Stomach smooth muscle (tissue), 2 donors: ENCODE results near the gene HPS5.

Source experiments
- H3K27ac ChIP-seq: one replicate; pipeline ENCODE4 v1.7.0; 2013; ENCODE audit warnings: mild to moderate bottlenecking, low read length, inconsistent platforms
- H3K27me3 ChIP-seq, 2 donors: one replicate each; pipeline ENCODE4 v1.7.0; 2013; ENCODE audit warnings: low read length in 2 of 2; ENCODE audit not compliant: insufficient read depth in 2 of 2, control insufficient read depth in 1 of 2
- H3K36me3 ChIP-seq, 2 donors: one replicate each; pipeline ENCODE4 v1.7.0; 2013; ENCODE audit warnings: low read length in 2 of 2; ENCODE audit not compliant: control insufficient read depth in 2 of 2, insufficient read depth in 2 of 2
- H3K4me1 ChIP-seq: one replicate; pipeline ENCODE4 v1.7.0; 2013; ENCODE audit warnings: low read length; ENCODE audit not compliant: control insufficient read depth, insufficient read depth
- H3K4me3 ChIP-seq, 2 donors: one replicate each; pipeline ENCODE4 v1.7.0; 2013; ENCODE audit warnings: low read length in 2 of 2
- H3K9ac ChIP-seq, 2 donors: one replicate each; pipeline ENCODE4 v1.7.0; 2013; ENCODE audit warnings: low read length in 2 of 2, mild to moderate bottlenecking in 1 of 2
- H3K9me3 ChIP-seq, 2 donors: one replicate each; pipeline ENCODE4 v1.7.0; 2013; ENCODE audit warnings: low read length in 2 of 2; ENCODE audit not compliant: control insufficient read depth in 2 of 2
- donor health status: healthy.
- donor health status: Pancreatic carcinoma.

HPS5 gene

DNA sequence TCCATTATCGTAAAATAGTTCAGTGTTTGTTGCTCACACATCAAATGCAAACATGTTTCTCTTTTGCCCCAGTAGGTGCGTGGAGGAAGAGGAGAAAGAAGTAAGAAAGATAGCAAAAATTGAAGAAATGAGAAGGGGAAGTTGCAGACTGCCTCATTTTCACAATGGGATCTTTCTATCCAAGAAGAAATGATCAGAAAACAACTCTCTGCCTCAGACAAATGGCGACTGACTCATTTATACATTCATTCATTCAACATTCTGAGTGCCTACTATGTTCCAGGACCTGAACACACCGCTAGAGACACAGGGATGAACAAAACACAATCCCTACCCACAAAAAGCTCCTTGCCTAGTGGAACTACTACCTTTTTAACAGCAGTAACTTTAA, 367 bp downstream of the HPS5 start:
- peak overlapping the region; percentile 89 to 96 for H3K9ac ChIP-seq
- peak overlapping the region; percentile 95 for H3K27ac ChIP-seq
- H3K27me3 ChIP-seq: no peaks in the 10 kb centered on the region
- peaks cover 19% of the 10 kb centered on the region for H3K4me1 ChIP-seq
- no peaks in the 10 kb centered on the region for H3K36me3 ChIP-seq
- no peaks in the 10 kb centered on the region for H3K9me3 ChIP-seq
- peak overlapping the region; percentile 84 to 93 for H3K4me3 ChIP-seq

DNA sequence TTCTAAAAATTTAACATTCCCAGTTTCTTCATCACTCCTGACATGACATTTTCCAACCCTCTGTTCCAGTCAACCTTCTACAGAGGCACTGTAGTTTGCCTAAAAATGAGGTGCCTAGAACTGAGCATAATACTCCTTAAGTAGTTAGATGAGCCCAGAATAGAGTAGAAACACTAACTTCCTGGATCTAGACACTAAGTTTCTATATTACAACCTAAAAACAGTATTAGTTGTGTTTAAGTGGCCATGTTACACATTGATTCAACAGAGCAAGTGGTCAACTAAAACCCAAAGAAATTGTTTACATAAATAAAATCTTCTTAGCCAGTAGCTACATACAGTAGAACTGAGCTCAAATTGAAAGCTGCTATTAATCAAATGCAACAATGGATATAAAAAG, 1.3 kb downstream of the HPS5 start:
- Histone ChIP-seq H3K4me1 (peaks cover 19% of the 10 kb centered on the region), H3K9ac (no peak overlapping the region), H3K27me3 (no peaks in the 10 kb centered on the region), H3K27ac (no peak overlapping the region), H3K36me3 (peaks cover 0 to 3% of the 10 kb centered on the region in 2 donors), H3K9me3 (no peaks in the 10 kb centered on the region), H3K4me3 (no peak overlapping the region)

DNA sequence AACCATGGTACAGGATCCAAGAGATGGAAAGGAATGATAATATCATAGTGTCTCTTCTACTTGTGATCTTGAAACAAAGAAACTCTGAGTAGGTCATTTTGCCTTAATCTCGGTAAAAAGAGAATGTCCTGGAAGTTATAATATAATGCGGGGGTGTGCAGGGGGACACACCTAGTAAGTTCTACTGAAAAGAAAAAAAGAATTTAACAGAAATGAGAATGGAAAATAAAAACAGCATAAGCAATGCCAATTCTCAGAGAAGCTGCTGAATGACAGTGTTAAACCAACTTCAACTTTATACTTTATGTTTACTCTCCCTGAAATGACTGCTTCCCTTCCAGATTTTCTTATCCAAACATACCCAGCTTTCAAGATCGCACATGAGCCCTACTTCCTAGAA, 2.0 kb downstream of the HPS5 start:
- Histone ChIP-seq H3K36me3 (peaks cover 0 to 3% of the 10 kb centered on the region in 2 donors), H3K9ac (no peak overlapping the region), H3K4me3 (no peak overlapping the region), H3K27me3 (no peaks in the 10 kb centered on the region), H3K27ac (no peak overlapping the region), H3K4me1 (peaks cover 19% of the 10 kb centered on the region), H3K9me3 (no peaks in the 10 kb centered on the region)

- H3K36me3 ChIP-seq: peaks cover 0 to 3% of the 10 kb centered on the region in 2 donors
- no peaks in the 10 kb centered on the region for H3K9me3 ChIP-seq
- H3K9ac ChIP-seq: no peak overlapping the region
- H3K4me3 ChIP-seq: no peak overlapping the region
- H3K4me1 ChIP-seq: peaks cover 2% of the 10 kb centered on the region
- H3K27ac ChIP-seq: no peak overlapping the region
- no peaks in the 10 kb centered on the region for H3K27me3 ChIP-seq
Measured at GRCh38 chr11:18317551-18317950, 4.4 kb downstream of the HPS5 start.

- Histone ChIP-seq H3K4me3 (no peak overlapping the region), H3K36me3 (peaks cover 0 to 3% of the 10 kb centered on the region in 2 donors), H3K9ac (no peak overlapping the region), H3K4me1 (no peaks in the 10 kb centered on the region), H3K9me3 (no peaks in the 10 kb centered on the region), H3K27ac (no peak overlapping the region), H3K27me3 (no peaks in the 10 kb centered on the region)
Measured at GRCh38 chr11:18315893-18316292, 6.0 kb downstream of the HPS5 start.

DNA sequence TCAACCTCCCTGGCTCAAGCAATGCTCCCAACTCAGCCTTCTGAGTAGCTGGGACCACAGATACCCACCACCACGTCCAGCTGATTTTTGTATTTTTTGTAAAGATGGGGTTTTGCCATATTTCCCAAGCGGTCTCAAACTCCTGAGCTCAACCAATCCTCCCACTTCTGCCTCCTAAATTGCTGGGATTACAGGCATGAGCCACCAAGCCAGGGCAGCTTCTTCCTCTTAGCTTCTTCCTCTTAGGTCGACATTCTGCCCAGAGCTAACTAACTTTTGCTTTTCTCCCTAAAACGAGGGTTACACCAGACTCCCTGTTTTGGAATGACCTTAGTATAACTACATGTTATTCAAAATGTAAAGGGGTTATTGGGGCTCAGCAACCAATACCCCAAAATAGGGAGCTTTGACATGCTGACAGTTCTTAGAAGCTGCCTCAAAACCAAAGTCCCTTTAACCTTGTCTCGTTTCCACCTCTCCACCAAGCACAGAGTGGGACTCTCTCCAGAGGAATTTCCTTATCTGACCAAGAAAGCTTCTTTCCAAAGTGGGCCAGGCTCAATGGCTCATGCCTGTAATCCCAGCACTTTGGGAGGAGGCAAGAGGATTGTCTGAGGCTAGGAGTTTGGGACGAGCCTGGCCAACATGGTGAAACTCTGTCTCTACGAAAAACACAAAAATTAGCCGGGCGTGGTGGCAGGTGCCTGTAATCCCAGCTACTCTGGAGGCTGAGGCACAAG, 7.0 kb downstream of the HPS5 start:
- no peak overlapping the region for H3K4me3 ChIP-seq
- H3K27me3 ChIP-seq: no peaks in the 10 kb centered on the region
- no peaks in the 10 kb centered on the region for H3K9me3 ChIP-seq
- no peak overlapping the region for H3K27ac ChIP-seq
- H3K9ac ChIP-seq: peak overlapping the region in 1 of 2 donors; percentile 6
- peaks cover 4 to 5% of the 10 kb centered on the region in 2 donors for H3K36me3 ChIP-seq
- H3K4me1 ChIP-seq: no peaks in the 10 kb centered on the region

DNA sequence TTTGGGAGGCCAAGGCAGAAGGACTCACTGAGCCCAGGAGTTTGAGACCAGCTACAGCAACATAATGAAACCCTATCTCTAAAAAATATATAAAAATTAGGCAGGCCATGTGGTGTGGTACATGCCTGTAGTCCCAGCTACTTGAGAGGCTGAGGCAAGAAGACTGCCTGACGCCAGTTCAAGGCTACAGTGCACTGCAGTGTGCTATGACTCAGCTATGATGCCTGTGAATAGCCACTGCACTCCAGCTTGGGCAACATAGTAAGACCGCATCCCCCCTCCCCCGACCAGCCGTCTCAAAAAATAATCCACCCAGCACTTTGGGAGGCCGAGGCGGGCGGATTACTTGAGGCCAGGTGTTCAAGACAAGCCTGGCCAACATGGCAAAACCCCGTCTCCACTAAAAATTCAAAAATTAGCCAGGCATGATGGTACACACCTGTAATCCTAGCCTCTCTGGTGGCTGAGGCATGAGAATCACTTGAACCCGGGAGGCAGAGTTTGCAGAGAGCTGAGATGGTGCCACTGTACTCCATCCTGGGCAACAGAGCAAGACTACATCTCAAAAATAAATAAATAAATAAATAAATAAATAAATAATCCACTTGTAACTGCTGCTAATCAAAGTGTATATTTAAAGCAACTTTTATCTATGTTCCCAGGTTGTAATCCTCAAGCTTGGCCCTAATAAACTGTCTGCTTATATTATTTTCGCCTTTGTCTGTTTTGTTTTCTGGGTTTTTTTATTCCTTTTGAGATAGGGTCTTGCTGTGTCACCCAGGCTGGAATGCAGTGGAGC, 7.8 kb downstream of the HPS5 start:
- Histone ChIP-seq H3K9me3 (no peaks in the 10 kb centered on the region), H3K36me3 (peaks cover 9 to 10% of the 10 kb centered on the region in 2 donors), H3K4me1 (no peaks in the 10 kb centered on the region), H3K9ac (no peak overlapping the region), H3K4me3 (no peak overlapping the region), H3K27ac (no peak overlapping the region), H3K27me3 (no peaks in the 10 kb centered on the region)

DNA sequence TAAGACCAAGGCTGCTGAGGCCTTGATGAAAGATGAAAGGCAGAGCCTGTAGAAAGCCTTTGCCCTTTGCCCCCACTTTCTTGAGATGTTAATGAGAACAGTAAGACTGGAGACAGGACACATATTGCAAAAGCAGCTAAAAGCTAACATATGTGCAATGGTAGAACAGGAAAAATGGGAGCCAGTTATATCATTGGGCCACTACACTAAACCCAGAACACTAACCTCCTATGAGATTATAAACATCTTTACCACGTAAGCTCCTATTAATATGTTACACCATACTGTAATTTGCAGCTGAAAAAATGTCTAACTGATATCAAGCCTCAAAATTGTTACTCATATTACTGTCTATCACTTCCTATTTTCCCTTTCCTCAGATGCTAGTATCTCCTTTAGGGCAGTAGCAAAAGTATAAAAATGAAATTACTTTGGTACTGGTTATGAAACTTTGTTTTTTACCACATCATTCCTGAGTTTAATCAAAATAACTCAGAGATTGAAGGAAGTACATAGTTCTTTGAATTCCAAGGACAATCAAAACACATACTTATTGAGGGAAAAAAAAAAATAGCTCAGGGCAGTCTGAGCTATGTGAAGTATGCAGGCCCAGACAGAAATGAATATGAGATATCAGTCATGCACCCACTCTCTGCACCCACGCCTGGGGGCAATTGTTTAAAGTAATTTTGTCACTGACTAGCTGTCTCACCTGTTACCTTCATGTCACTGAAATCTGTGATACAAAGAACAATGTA, 9.1 kb downstream of the HPS5 start:
- Histone ChIP-seq H3K4me3 (no peak overlapping the region), H3K27ac (no peak overlapping the region), H3K9me3 (no peaks in the 10 kb centered on the region), H3K4me1 (no peaks in the 10 kb centered on the region), H3K9ac (no peak overlapping the region), H3K36me3 (peaks cover 13% of the 10 kb centered on the region in 2 donors), H3K27me3 (no peaks in the 10 kb centered on the region)

DNA sequence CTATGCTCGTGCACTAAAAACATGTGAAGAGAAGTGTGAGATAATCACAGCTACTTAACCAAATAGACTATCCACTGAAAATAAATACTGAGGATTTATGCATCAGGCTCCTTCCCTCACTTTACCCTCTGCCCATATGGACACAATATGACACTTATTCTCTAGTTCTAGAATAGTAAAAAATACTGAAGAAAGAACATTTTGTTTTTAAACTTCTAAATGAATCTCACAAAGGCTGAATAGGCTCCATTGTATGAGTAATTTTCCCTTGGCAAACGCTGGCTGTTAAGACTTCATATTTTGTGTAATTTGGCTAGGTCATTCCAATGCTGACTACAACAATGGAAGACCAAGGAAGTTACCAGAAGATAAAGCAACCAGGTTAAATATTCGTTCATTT, 9.9 kb downstream of the HPS5 start:
- no peak overlapping the region for H3K27ac ChIP-seq
- peaks cover 13 to 15% of the 10 kb centered on the region in 2 donors for H3K36me3 ChIP-seq
- H3K4me3 ChIP-seq: no peak overlapping the region
- no peaks in the 10 kb centered on the region for H3K9me3 ChIP-seq
- no peaks in the 10 kb centered on the region for H3K27me3 ChIP-seq
- H3K9ac ChIP-seq: no peak overlapping the region
- H3K4me1 ChIP-seq: no peaks in the 10 kb centered on the region

GRCh38 chr11:18310800-18311340, 11.1 kb downstream of the HPS5 start:
- Histone ChIP-seq H3K36me3 (peaks cover 12 to 19% of the 10 kb centered on the region in 2 donors), H3K9me3 (no peaks in the 10 kb centered on the region), H3K27me3 (no peaks in the 10 kb centered on the region), H3K4me3 (no peak overlapping the region), H3K27ac (no peak overlapping the region), H3K9ac (no peak overlapping the region), H3K4me1 (no peaks in the 10 kb centered on the region)
